Endometrial microvascular endothelial cells (primary cell): ENCODE measurements around the gene S100A2. TPM values are rescaled to one million over a fixed set of nuclear protein-coding genes. Genes with fewer than 3 reads are reported as not detected.
"Not testable (repeated sequence)": the region's sequence is repeated elsewhere in the genome, so short reads cannot be mapped to it uniquely, and the experiment has no call there.

Experiments
- in situ Hi-C: cut with HindIII; loops from 2 replicates; pipeline ENCODE4 v1.10.0; 2017; ENCODE audit warnings: low sequenced_read_pairs, low pct_unique_long_range_greater_than_20kb; ENCODE audit errors: inconsistent ontology term
- total RNA-seq: library from RNA; depleted of rRNA; stranded (reverse); fragments of >200 nt; gene quantifications from one replicate; pipeline ENCODE4 v1.2.3, GENCODE V29; 2015; ENCODE audit errors: inconsistent ontology term

The S100A2 gene
- total RNA-seq, 1 donor from 2014 or later, result 3.5 TPM

- in situ Hi-C loops, result no loop called here
These were observed 28.3 kb downstream of the S100A2 start for GRCh38 chr1:153537376-153537730.

GRCh38 chr1:153536671-153537375 is 28.8 kb downstream of the S100A2 start:
- in situ Hi-C loops, result no loop called here

- in situ Hi-C loops, result no loop called here
These were observed 29.5 kb downstream of the S100A2 start for GRCh38 chr1:153536012-153536670.

- in situ Hi-C loops, result no loop called here
These were observed 30.2 kb downstream of the S100A2 start, which contains the start of gene S100A6 for GRCh38 chr1:153535242-153536011. S100A6 (minus strand) TSS chr1:153535991; CDS start chr1:153535339, 652 bp downstream.

GRCh38 chr1:153534925-153535241 is 30.8 kb downstream of the S100A2 start:
- in situ Hi-C loops, result no loop called here

GRCh38 chr1:153534226-153534924 is 31.3 kb downstream of the S100A2 start:
- in situ Hi-C loops, result no loop called here

GRCh38 chr1:153533689-153534201 is 31.9 kb downstream of the S100A2 start:
- in situ Hi-C loops, result no loop called here

GRCh38 chr1:153532769-153533599 is 32.7 kb downstream of the S100A2 start:
- in situ Hi-C loops, result no loop called here

GRCh38 chr1:153532181-153532580 is 33.5 kb downstream of the S100A2 start:
- in situ Hi-C loops, result no loop called here

- in situ Hi-C loops, result no loop called here
These were observed 34.0 kb downstream of the S100A2 start for GRCh38 chr1:153531638-153532037.

GRCh38 chr1:153527683-153528040 is 38.0 kb downstream of the S100A2 start:
- in situ Hi-C loops, result no loop called here

- in situ Hi-C loops, result no loop called here
These were observed 38.5 kb downstream of the S100A2 start for GRCh38 chr1:153527023-153527682.

GRCh38 chr1:153526132-153526543 is 39.5 kb downstream of the S100A2 start:
- in situ Hi-C loops, result no loop called here

GRCh38 chr1:153525088-153525728 is 40.4 kb downstream of the S100A2 start:
- in situ Hi-C loops, result no loop called here

GRCh38 chr1:153522353-153523048 is 43.1 kb downstream of the S100A2 start:
- in situ Hi-C loops, result not testable (repeated sequence)

GRCh38 chr1:153521808-153522207 is 43.8 kb downstream of the S100A2 start:
- in situ Hi-C loops, result not testable (repeated sequence)
